ENCODE data around the gene ZCCHC17. TPM values are rescaled to one million over a fixed set of nuclear protein-coding genes. Genes with fewer than 3 reads are reported as not detected.

The ZCCHC17 gene
- total and polyA plus RNA-seq, 11 donors = 10.1 to 29.5 (median 12.1) TPM

DNA sequence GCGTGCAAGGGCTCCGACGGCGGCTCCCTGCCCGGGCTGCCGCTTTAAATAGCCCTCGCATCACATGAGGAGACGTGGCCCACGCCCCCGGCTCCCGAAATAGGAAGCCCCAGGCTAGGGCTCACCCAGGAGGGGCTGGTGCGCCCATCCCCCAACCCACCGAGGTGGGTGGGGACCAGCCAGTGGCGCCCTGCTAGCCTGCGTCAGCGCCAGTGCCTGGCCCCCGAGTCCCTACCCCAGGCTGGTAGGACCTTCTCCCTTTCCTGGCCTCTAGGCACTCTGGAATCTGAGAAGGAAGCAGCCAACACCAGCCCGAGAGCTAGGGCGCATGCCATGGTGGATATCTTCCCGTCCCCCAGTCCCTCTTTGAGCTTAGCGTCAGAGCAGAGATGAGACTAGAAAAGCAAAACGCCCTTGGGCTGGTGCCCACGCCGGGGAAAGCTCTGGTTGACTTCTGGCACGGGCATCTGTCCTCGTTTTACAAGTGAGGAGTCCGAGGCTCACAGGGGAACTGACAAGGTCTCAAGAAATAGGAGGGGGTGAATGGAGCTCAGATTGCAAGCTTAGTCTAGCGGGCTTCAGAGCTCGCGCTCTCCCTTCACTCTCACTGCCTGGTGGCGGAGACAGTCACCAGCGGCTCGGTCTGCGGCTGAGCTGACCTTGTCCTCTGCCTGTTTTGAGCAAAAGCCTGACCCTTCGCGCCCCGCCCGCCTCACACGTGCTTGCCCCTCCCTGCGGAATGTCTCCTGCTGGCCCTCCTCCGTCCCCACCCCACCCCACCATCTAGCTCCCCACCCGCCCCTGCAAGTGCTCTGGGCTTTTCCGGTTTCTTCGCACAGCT is 76.4 kb downstream of the ZCCHC17 start, which contains the start of gene FABP3:
Gene FABP3 (minus strand): TSS at position 21 of the 841 bp plus-strand sequence. CDS start 62 bp downstream, outside the sequence.
- ATAC-seq (peak; percentile 76 to 80 (median 78)), DNase-seq (peak; percentile 86 to 94 (median 88))
- H3K27ac ChIP-seq = peak within 1 kb of the TSS; percentile 87 to 99 (median 95)
- intact Hi-C loops (cut with DNase I) = loop anchor here in 1 of 10 donors (1.0 kb wide), 1 partner anchor 8 kb away; no protein-coding TSS in a partner anchor
- WGBS, 4 donors = 1% methylated on average over 18 to 44 of the region's 44 CpGs
- H3K4me1 ChIP-seq = peaks cover 0 to 36% (median 18%) of the 10 kb centered on the region in 12 donors
- no peaks in the 10 kb centered on the region for H3K27me3 ChIP-seq
- peaks cover 0 to 7% (median 2%) of the 10 kb centered on the region in 9 donors for H3K36me3 ChIP-seq
- TF ChIP-seq, protein P1, sequence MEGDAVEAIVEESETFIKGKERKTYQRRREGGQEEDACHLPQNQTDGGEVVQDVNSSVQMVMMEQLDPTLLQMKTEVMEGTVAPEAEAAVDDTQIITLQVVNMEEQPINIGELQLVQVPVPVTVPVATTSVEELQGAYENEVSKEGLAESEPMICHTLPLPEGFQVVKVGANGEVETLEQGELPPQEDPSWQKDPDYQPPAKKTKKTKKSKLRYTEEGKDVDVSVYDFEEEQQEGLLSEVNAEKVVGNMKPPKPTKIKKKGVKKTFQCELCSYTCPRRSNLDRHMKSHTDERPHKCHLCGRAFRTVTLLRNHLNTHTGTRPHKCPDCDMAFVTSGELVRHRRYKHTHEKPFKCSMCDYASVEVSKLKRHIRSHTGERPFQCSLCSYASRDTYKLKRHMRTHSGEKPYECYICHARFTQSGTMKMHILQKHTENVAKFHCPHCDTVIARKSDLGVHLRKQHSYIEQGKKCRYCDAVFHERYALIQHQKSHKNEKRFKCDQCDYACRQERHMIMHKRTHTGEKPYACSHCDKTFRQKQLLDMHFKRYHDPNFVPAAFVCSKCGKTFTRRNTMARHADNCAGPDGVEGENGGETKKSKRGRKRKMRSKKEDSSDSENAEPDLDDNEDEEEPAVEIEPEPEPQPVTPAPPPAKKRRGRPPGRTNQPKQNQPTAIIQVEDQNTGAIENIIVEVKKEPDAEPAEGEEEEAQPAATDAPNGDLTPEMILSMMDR (IDR thresholded peaks at IDR 0.05) = no peak
- TF ChIP-seq POLR2A (IDR thresholded peaks at IDR 0.05) = peak in 1 of 2 donors; percentile 68
- no peaks in the 10 kb centered on the region for H3K9me3 ChIP-seq
- peak within 1 kb of the TSS; percentile 39 to 85 (median 64) for H3K4me3 ChIP-seq

DNA sequence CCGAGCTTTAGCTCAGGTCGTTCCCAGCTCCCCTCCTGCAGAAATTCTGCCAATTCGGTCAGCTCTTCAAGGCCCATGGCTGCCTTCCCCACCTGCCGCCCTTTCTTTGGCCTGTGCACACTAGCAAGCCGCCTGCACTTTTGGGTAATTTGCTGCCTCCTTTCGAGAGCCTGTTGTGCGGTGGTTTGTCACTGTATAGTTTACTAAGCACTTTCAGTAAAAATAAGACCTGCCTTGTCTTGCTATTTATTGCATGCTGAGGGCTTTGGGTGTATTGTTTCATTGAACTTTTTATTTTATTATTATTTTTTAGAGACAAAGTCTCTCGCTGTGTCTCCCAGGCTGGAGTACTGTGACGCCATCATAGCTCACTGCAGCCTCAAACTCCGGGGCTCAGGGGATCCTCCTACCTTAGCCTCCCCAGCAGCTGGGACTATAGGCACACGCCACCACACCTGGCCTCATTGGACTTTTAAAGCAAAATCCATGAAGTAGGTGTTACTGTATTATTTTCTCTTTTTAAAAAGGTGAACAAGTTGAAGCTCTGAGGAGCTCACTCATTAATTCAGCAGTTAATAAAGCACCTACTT is 77.2 kb downstream of the ZCCHC17 start:
- intact Hi-C loops (cut with DNase I) = loop anchor here in 1 of 10 donors (1.0 kb wide), 1 partner anchor 7 kb away; no protein-coding TSS in a partner anchor
- TF ChIP-seq POLR2A (IDR thresholded peaks at IDR 0.05) = no peak
- TF ChIP-seq, protein P1 (IDR thresholded peaks at IDR 0.05) = no peak
- Histone ChIP-seq H3K4me3 (peak overlapping the region in 9 of 12 donors; percentile 57 to 85 (median 67)), H3K4me1 (peaks cover 0 to 36% (median 15%) of the 10 kb centered on the region in 12 donors), H3K27ac (peak overlapping the region; percentile 87 to 99 (median 95)), H3K36me3 (peaks cover 0 to 3% (median 0%) of the 10 kb centered on the region in 9 donors), H3K27me3 (no peaks in the 10 kb centered on the region), H3K9me3 (no peaks in the 10 kb centered on the region)
- DNase-seq (no peak), ATAC-seq (no peak)
- 25 to 32% (median 29%) methylated on average over 11 of the region's 11 CpGs for WGBS, 4 donors

DNA sequence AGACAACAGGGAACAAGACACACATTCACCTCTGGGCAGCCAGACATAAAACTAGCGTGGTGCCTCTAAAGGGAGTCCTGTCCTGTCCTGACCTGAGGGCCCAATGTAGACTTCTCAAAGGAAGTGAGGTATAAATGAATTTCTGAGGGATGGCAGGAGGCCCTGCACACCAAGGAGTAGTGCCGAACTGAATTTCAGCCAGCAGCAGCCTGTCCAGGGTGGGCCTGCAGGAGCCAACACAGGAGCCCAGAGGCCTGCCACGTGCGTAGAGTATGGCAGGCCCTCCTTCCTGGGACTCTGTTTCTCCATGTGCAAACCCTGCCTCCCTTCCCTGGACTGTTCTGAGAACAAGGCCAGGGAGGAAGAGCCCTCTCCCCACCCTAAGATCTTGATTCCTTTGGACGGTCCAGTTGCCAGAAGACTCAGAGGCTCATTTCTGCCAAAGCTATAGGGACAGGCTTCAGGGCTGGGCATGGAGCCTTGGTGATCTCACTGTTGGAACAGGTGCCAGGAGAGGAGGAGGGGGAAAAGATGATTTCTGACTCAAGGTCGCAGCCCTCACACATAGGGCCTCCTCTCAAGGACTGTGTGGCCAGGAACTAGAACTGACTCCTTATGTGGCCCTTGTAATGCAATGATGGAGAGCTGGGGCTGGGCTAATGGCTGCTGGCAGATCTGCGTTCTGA is 77.8 kb downstream of the ZCCHC17 start:
- Histone ChIP-seq H3K27ac (peak overlapping the region; percentile 87 to 99 (median 95)), H3K4me3 (no peak overlapping the region), H3K9me3 (no peaks in the 10 kb centered on the region), H3K36me3 (peaks cover 0 to 3% (median 0%) of the 10 kb centered on the region in 9 donors), H3K4me1 (peaks cover 0 to 36% (median 16%) of the 10 kb centered on the region in 12 donors), H3K27me3 (no peaks in the 10 kb centered on the region)
- TF ChIP-seq POLR2A (IDR thresholded peaks at IDR 0.05) = no peak
- TF ChIP-seq, protein P1 (IDR thresholded peaks at IDR 0.05) = no peak
- DNase-seq (peak in 4 of 5 donors; percentile 59 to 74 (median 63)), ATAC-seq (peak; percentile 4 to 42 (median 29))
- intact Hi-C loops (cut with DNase I) = no loop called here
- 60 to 75% (median 61%) methylated on average over 6 to 7 of the region's 7 CpGs for WGBS, 4 donors
